Subcutaneous abdominal adipose tissue (tissue), 5 donors: ENCODE results near the gene LGALS7.
"Not testable (repeated sequence)": the region's sequence is repeated elsewhere in the genome, so short reads cannot be mapped to it uniquely, and the experiment has no call there.

Experiments used
- H3K27ac ChIP-seq: one replicate; pipeline ENCODE4 v1.7.0; 2013; ENCODE audit warnings: low read depth, mild to moderate bottlenecking, inconsistent platforms, low read length, moderate library complexity
- H3K27me3 ChIP-seq, 5 donors: one replicate each; pipeline ENCODE4 v1.7.0; 2013; ENCODE audit warnings: low read length in 5 of 5, inconsistent platforms in 1 of 5; ENCODE audit not compliant: control insufficient read depth in 5 of 5, insufficient read depth in 4 of 5
- H3K36me3 ChIP-seq, 5 donors: one replicate each; pipeline ENCODE4 v1.7.0; 2013; ENCODE audit warnings: low read length in 5 of 5; ENCODE audit not compliant: control insufficient read depth in 5 of 5, insufficient read depth in 5 of 5
- H3K4me1 ChIP-seq, 5 donors: one replicate each; pipeline ENCODE4 v1.7.0; 2013; ENCODE audit warnings: low read length in 5 of 5, mild to moderate bottlenecking in 3 of 5, moderate library complexity in 1 of 5; ENCODE audit not compliant: control insufficient read depth in 5 of 5, insufficient read depth in 5 of 5
- H3K4me3 ChIP-seq, 5 donors: one replicate each; pipeline ENCODE4 v1.7.0; 2013; ENCODE audit warnings: low read length in 5 of 5, low read depth in 1 of 5
- H3K9ac ChIP-seq, 5 donors: one replicate each; pipeline ENCODE4 v1.7.0; 2013; ENCODE audit warnings: low read length in 5 of 5, mild to moderate bottlenecking in 4 of 5, moderate library complexity in 3 of 5
- H3K9me3 ChIP-seq, 5 donors: one replicate each; pipeline ENCODE4 v1.7.0; 2013; ENCODE audit warnings: low read length in 5 of 5; ENCODE audit not compliant: control insufficient read depth in 5 of 5
- donor health status: healthy.
- donor health status: healthy.
- donor health status: healthy.
- donor health status: healthy.
- donor health status: healthy.

Gene LGALS7

DNA sequence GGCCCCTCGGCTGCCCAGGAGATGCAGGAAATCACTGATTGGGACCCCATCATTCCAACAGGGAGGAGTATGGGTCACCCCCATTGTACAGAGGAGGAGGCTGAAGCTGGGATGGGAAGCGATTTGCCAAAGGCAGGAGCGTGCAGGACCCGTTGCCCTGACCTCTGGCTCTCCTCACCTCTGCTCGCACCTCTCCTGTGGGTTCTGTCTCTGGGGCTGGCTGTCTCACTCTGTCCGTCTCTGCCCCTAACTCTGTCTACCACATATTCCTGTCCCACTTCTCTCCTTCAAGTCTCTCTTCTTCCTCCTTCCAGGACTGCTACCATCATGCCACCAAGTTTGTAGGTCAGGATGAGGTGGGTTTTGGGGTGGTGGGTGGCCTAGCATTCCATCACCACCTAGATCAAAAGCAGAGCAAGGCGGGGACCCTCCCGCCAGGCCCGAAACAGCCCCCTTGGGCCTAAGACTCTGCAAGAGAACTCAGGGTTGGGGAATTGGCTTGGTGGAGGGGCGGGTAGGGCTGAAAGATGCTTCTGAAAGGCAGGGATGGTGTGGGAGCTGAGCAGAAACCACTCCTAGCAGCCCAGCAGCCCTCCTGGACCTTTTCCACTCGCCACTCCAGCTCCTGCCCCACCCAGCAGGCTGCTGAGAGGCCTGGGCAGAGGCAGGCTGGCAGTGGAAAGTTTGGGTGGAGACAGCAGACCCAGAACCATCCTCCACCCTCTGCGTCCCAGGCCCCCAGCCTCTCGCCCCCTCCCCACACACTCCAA lies 1.0 kb upstream of the LGALS7 start:
- Histone ChIP-seq H3K27ac (no peak overlapping the region), H3K4me1 (peaks cover 0 to 9% (median 8%) of the 10 kb centered on the region in 5 donors), H3K4me3 (no peak overlapping the region)

GRCh38 chr19:38771569-38771968 lies 1.7 kb downstream of the LGALS7 start:
- not testable (repeated sequence) for H3K9me3 ChIP-seq, H3K4me3 ChIP-seq, H3K27me3 ChIP-seq, H3K27ac ChIP-seq, H3K36me3 ChIP-seq, H3K9ac ChIP-seq
- peaks cover 0 to 12% (median 8%) of the 10 kb centered on the region in 5 donors for H3K4me1 ChIP-seq

More for the DNA sequence above, 1.0 kb upstream of the LGALS7 start:
- H3K9ac ChIP-seq, result no peak overlapping the region
- H3K9me3 ChIP-seq, result no peaks in the 10 kb centered on the region
- H3K36me3 ChIP-seq, result no peaks in the 10 kb centered on the region
- no peaks in the 10 kb centered on the region for H3K27me3 ChIP-seq

- H3K27me3 ChIP-seq, H3K9ac ChIP-seq, H3K9me3 ChIP-seq, H3K27ac ChIP-seq, H3K36me3 ChIP-seq, H3K4me3 ChIP-seq: not testable (repeated sequence)
- H3K4me1 ChIP-seq, result peaks cover 0 to 12% (median 8%) of the 10 kb centered on the region in 5 donors
Observed at GRCh38 chr19:38770949-38771275, 2.4 kb downstream of the LGALS7 start.

GRCh38 chr19:38770228-38770948 lies 2.9 kb downstream of the LGALS7 start:
- H3K36me3 ChIP-seq, H3K27ac ChIP-seq, H3K27me3 ChIP-seq, H3K9me3 ChIP-seq: not testable (repeated sequence)
- Histone ChIP-seq H3K9ac (peak overlapping the region in 1 of 5 donors; percentile 11), H3K4me1 (peaks cover 0 to 12% (median 8%) of the 10 kb centered on the region in 5 donors), H3K4me3 (peak overlapping the region in 2 of 5 donors; percentile 40 to 46)

GRCh38 chr19:38769635-38770211 lies 3.6 kb downstream of the LGALS7 start:
- H3K36me3 ChIP-seq, result no peaks in the 10 kb centered on the region
- peak overlapping the region in 3 of 5 donors; percentile 32 to 46 (median 40) for H3K4me3 ChIP-seq
- peak overlapping the region in 2 of 5 donors; percentile 11 to 53 for H3K9ac ChIP-seq
- no peak overlapping the region for H3K27ac ChIP-seq
- peaks cover 0 to 12% (median 8%) of the 10 kb centered on the region in 5 donors for H3K4me1 ChIP-seq
- no peaks in the 10 kb centered on the region for H3K27me3 ChIP-seq
- H3K9me3 ChIP-seq, result no peaks in the 10 kb centered on the region

GRCh38 chr19:38766276-38767047 lies 6.9 kb downstream of the LGALS7 start:
- H3K4me1 ChIP-seq, result peaks cover 0 to 12% (median 8%) of the 10 kb centered on the region in 5 donors
- H3K9me3 ChIP-seq, result no peaks in the 10 kb centered on the region
- no peak overlapping the region for H3K9ac ChIP-seq
- no peak overlapping the region for H3K4me3 ChIP-seq
- H3K27me3 ChIP-seq, result no peaks in the 10 kb centered on the region
- H3K27ac ChIP-seq, result no peak overlapping the region
- H3K36me3 ChIP-seq, result no peaks in the 10 kb centered on the region

GRCh38 chr19:38765214-38765613 lies 8.1 kb downstream of the LGALS7 start:
- no peaks in the 10 kb centered on the region for H3K36me3 ChIP-seq
- no peak overlapping the region for H3K9ac ChIP-seq
- no peak overlapping the region for H3K4me3 ChIP-seq
- no peaks in the 10 kb centered on the region for H3K9me3 ChIP-seq
- no peak overlapping the region for H3K27ac ChIP-seq
- no peaks in the 10 kb centered on the region for H3K27me3 ChIP-seq
- H3K4me1 ChIP-seq, result peaks cover 0 to 11% (median 8%) of the 10 kb centered on the region in 5 donors

DNA sequence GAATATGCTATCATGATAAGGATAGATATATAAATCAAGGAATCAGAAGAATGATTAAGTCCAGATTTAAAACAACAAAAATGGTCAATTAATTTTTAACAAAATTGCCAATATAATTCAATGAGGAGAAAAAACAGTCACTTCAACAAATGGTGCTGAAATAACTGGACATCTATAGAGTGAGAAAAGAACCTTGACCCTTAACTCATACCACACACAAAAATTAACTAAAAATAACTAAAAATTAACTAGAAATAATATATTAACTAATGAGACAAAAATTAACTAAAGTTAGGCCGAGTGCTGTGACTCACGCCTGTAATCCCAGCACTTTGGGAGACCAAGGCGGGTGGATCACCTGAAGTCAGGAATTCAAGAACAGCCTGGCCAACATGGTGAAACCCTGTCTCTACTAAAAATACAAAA lies 9.5 kb downstream of the LGALS7 start:
- Histone ChIP-seq H3K27me3 (no peaks in the 10 kb centered on the region), H3K4me1 (no peaks in the 10 kb centered on the region), H3K27ac (no peak overlapping the region), H3K4me3 (no peak overlapping the region), H3K9me3 (no peaks in the 10 kb centered on the region), H3K36me3 (no peaks in the 10 kb centered on the region), H3K9ac (no peak overlapping the region)

GRCh38 chr19:38761884-38762389 lies 11.4 kb downstream of the LGALS7 start:
- H3K27ac ChIP-seq, H3K4me3 ChIP-seq, H3K36me3 ChIP-seq, H3K27me3 ChIP-seq, H3K9me3 ChIP-seq, H3K4me1 ChIP-seq, H3K9ac ChIP-seq: not testable (repeated sequence)
